Measurements from ENCODE around the gene NCAPD3.
"Not testable (repeated sequence)": the region's sequence is repeated elsewhere in the genome, so short reads cannot be mapped to it uniquely, and the experiment has no call there.

Gene NCAPD3

GRCh38 chr11:134224710-134225664 is 1.2 kb upstream of the NCAPD3 start:
- DNase-seq = peak; percentile 58 to 65

DNA sequence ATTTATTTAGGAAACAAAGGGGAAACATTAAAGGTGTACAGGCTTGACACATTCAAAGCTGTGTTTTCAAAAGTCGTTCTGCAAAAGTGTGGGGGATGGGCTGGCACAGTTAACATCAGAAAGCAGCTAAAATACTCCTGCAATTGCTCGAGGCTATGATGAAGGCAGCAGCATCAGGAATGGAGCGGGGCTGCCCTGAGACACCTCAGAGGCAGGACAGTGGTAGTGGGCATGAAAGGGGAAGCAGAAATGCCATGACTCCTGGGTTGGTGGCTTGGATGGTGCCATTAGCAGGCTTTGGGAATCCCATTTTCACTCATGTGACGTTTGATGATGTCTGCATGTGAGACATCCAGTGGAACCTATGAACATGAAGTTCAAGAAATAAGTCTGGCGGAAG is 646 bp downstream of the NCAPD3 start:
- DNase-seq = peak; percentile 8 to 25

GRCh38 chr11:134216816-134217215 is 7.0 kb downstream of the NCAPD3 start:
- no peak for DNase-seq

- no peak for DNase-seq
Measured at GRCh38 chr11:134215836-134216235, 7.9 kb downstream of the NCAPD3 start.

DNA sequence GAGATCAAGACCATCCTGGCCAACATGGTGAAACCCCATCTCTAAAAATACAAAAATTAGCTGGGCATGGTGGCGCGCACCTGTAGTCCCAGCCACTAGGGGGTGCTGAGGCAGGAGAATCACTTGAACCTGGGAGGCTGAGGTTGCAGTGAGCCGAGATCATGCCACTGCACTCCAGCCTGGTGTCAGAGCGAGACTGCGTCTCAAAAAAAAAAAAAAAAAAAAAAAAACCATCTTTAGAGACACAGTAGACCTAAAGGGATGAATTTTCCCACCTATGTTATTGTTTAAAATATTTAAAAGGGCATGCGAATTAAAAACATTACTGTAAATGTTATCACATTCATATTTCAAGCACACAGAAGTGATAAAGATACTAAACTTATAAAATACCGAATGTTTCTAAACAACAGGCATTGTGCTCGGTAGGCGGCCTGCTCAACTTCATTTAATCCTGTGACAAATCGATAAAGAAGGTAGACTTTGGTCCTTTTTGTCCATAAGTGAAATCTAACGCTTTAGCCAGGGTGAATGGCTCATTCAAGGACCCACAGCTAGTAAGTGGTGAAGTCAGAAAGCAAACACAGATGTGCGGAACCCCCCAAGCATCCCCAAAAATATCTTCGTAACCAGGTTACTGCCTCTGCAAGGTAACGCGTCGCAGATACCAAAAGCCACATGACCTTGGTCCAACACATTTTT is 16.1 kb downstream of the NCAPD3 start:
- peak; percentile 8 to 25 for DNase-seq

- no peak for DNase-seq
Measured at GRCh38 chr11:134206185-134206584, 17.6 kb downstream of the NCAPD3 start.

DNA sequence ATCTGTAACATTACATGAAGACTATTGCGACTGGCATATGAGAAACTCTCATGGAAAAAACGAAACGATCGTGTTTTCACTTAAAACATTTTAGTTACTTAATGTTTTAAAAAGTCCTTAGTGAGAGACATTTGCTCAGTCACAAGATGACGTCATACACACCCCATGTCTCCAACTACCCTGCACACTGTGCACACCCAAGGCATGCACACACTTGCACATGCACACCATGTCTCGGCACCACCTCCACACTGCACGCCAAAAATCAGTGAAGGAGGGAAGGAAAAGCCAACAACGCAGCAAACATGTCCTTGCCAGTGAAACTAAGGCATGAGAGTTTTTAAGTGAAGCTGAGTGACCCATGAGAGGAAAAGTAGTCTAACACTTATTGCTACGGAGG is 18.0 kb downstream of the NCAPD3 start:
- no peak for DNase-seq

DNA sequence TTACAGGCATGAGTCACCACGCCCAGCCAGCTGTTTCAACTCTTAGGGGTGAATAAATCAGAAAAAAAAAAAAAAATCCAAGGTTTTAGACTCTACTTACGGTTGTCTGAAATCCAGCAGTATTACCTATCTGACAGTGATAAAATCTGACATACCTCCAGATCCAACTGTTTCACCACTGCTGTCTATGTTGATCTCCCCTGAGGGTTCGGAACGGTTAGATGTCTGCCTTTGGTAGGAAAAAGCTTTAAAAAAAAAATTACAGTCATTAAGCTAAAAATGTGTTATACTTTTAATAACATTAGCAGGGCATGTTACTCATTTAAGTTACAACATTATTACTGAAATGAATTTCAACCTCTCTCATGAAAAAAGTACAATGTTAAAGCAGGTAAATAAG is 21.1 kb downstream of the NCAPD3 start:
- no peak for DNase-seq

GRCh38 chr11:134200688-134201087 is 23.1 kb downstream of the NCAPD3 start:
- DNase-seq = no peak

GRCh38 chr11:134199531-134199930 is 24.2 kb downstream of the NCAPD3 start:
- no peak for DNase-seq

- no peak for DNase-seq
Measured at GRCh38 chr11:134196756-134197155, 27.0 kb downstream of the NCAPD3 start.

- not testable (repeated sequence) for DNase-seq
Measured at GRCh38 chr11:134188092-134188491, 35.7 kb downstream of the NCAPD3 start.

DNA sequence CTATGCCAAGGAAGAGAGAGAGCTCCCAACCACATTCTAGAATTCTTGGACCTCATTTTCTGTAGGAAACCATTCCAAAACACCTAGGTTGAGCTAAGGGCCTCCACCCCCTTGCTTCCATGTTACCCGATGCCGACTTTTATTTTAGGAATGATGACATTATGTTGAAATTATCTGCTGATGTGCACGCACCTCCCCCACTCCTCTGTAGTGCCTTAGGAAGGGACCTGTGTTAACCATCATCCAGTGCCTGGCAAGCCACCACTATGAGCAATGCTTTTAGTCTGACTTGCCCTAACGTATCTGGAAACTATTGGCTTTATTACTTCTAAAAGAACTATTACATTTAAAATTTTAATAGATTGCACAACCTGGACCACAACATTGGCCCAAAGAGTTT is 42.1 kb downstream of the NCAPD3 start:
- DNase-seq = no peak

DNA sequence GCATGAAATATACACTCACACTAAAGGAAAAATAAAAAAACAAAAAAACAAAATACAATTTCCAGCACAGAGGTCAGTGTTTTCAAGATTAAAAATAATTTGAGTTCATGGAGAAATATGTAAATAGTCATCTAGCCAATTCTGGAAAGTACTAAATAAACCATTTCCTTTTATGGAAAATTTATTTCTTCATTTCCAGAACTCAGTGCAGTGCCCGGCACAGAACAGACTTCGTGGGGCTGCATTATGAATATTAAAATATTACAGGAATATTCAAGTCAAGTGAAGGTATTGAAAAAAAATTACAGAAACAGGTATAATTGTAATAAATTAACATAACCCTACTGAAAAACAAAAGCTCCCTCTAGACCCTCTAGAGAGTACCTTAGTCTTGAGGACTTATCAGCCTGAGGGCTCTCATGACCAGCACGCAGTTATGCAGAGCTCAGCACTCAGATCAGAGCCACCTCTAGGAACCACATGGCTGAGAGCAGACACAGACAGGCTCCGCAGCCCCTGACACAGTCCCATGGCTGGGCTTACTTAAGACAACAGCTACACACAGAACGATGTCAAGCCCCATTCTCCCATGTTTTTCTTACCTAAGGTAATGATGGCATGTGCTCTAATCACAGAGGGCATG is 45.6 kb downstream of the NCAPD3 start:
- DNase-seq = no peak

- DNase-seq = no peak
Measured at GRCh38 chr11:134176284-134176683, 47.5 kb downstream of the NCAPD3 start.

DNA sequence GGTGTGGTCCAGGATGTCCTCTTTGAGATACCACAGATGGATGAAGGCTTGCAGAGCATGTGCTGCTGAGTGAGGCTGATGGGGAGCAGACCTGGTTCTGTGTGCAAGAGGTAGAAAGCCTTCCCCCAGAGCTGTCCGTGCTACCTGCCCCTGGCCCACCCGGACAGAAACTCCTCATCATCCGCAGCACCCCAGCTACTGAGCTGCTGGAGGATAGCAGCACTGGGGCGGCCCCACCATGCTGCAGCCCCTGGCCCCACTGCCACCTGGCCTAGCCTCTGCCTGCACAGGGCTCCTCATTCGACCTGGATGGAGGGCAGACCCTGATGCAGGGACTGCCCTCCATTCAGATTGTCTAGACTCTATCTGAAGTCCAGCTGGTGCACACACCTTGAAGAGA is 50.5 kb downstream of the NCAPD3 start:
- DNase-seq = no peak

- DNase-seq = no peak
Measured at GRCh38 chr11:134171951-134172350, 51.8 kb downstream of the NCAPD3 start.

DNA sequence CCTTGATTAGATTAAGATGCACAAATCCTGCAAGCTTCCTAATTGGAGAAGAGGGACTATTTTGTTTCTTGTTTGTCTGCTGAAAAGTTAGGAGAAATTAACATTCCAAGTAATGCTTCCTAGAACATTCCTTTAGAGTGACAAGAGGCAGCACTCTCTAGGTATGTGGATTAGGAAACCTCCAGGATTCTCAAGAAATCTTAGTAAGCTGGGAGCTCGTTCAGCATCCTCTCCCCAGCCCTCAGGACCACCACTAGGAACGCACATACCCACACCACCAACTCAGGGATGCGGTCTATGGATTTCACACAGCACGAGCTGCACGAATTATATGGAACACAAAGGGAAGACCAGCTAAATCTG is 52.9 kb downstream of the NCAPD3 start:
- no peak for DNase-seq

GRCh38 chr11:134170177-134170918 is 53.4 kb downstream of the NCAPD3 start:
- no peak for DNase-seq

- no peak for DNase-seq
Measured at GRCh38 chr11:134164490-134165370, 59.0 kb downstream of the NCAPD3 start.

GRCh38 chr11:134159652-134160051 is 64.1 kb downstream of the NCAPD3 start:
- no peak for DNase-seq

- DNase-seq = no peak
Measured at GRCh38 chr11:134158023-134158422, 65.7 kb downstream of the NCAPD3 start.

Measured in inflammatory macrophage (primary cell).